Caco-2 (cell line): ENCODE data around the gene MAP3K19. TPM values are rescaled to one million over a fixed set of nuclear protein-coding genes. Genes with fewer than 3 reads are reported as not detected.

Source experiments
- BruUV-seq: library from RNA; stranded (reverse); fragments of 400-500 nt; replicated peaks from 2 replicates; lab custom pipeline; 2021; lab: Mats Ljungman, UMichigan
- CTCF ChIA-PET: fragments of 300-600 bp; sonication (Branson Sonifier 250); formaldehyde crosslinking; loops from one replicate; lab custom pipeline; 2022; ENCODE audit warnings: antibody characterized with exemption; lab: Charles Lee
- POLR2A ChIA-PET: fragments of 300-600 bp; sonication (Branson Sonifier 250); formaldehyde crosslinking; loops from one replicate; lab custom pipeline; 2022; ENCODE audit warnings: antibody characterized with exemption; lab: Charles Lee
- DNase-seq, 2 experiments: peaks; one replicate each; pipeline versions ENCODE4 v3.0.0 to v3.0.0-alpha.2; 2020 to 2022
- H3K27me3 ChIP-seq: replicated peaks from 2 replicates; pipeline ENCODE4 v1.6.0; 2011; ENCODE audit warnings: low read length; ENCODE audit not compliant: control insufficient read depth, insufficient read depth
- H3K36me3 ChIP-seq: 2 replicates; pipeline ENCODE4 v1.5.1; 2011; ENCODE audit warnings: low read length; ENCODE audit not compliant: control insufficient read depth, insufficient read depth
- H3K4me1 ChIP-seq: fragments of 250-450 bp; sonication (Bioruptor Pico); 2 replicates; pipeline ENCODE4 v1.5.1; 2020; ENCODE audit warnings: mild to moderate bottlenecking
- H3K4me3 ChIP-seq: 2 replicates; pipeline ENCODE4 v1.5.1; 2011; ENCODE audit warnings: low read depth, mild to moderate bottlenecking, control low read depth, low read length
- H3K9me3 ChIP-seq: fragments of 250-450 bp; sonication (Bioruptor Pico); 2 replicates; pipeline ENCODE4 v1.5.1; 2020; ENCODE audit warnings: mild to moderate bottlenecking, moderate library complexity
- H3K27ac Mint-ChIP-seq: one replicate; pipeline ENCODE4 v1.8.0; 2022; ENCODE audit warnings: mixed read lengths; ENCODE audit not compliant: unreplicated experiment
- H3K27me3 Mint-ChIP-seq: one replicate; pipeline ENCODE4 v1.8.0; 2022; ENCODE audit warnings: mixed read lengths; ENCODE audit not compliant: insufficient read depth, unreplicated experiment
- H3K36me3 Mint-ChIP-seq: one replicate; pipeline ENCODE4 v1.8.0; 2022; ENCODE audit warnings: mild to moderate bottlenecking, mixed read lengths; ENCODE audit not compliant: insufficient read depth, unreplicated experiment
- H3K4me1 Mint-ChIP-seq: one replicate; pipeline ENCODE4 v1.8.0; 2022; ENCODE audit warnings: low read depth, mixed read lengths; ENCODE audit not compliant: unreplicated experiment
- H3K4me3 Mint-ChIP-seq: one replicate; pipeline ENCODE4 v1.8.0; 2022; ENCODE audit warnings: mild to moderate bottlenecking, moderate library complexity, mixed read lengths; ENCODE audit not compliant: unreplicated experiment
- H3K9me3 Mint-ChIP-seq: one replicate; pipeline ENCODE4 v1.8.0; 2022; ENCODE audit warnings: mixed read lengths; ENCODE audit not compliant: unreplicated experiment
- intact Hi-C: fragments of 100-400 bp; cut with micrococcal nuclease; formaldehyde crosslinking; loops from one replicate; pipeline ENCODE4 v1.10.0; 2022; ENCODE audit not compliant: unreplicated experiment
- total RNA-seq: library from RNA; stranded (reverse); gene quantifications from 2 replicates; pipeline ENCODE4 v1.2.3, GENCODE V29; 2022
- TF ChIP-seq, protein P1 (sequence below), 2 experiments: fragments of 200-600 bp in 1 of 2; IDR thresholded peaks; 1 replicate in 1 of 2; 2 replicates in 1 of 2; pipeline versions ENCODE4 v1.5.1 to v1.8.0; 2011 to 2022; ENCODE audit warnings: antibody characterized with exemption in 1 of 2, control low read depth in 1 of 2, inconsistent platforms in 1 of 2, low read depth in 1 of 2, low read length in 1 of 2, mild to moderate bottlenecking in 1 of 2, moderate library complexity in 1 of 2; ENCODE audit not compliant: insufficient read depth in 1 of 2, severe bottlenecking in 1 of 2, unreplicated experiment in 1 of 2

The MAP3K19 gene
- total RNA-seq, 1 experiment from 2014 or later: not detected

DNA sequence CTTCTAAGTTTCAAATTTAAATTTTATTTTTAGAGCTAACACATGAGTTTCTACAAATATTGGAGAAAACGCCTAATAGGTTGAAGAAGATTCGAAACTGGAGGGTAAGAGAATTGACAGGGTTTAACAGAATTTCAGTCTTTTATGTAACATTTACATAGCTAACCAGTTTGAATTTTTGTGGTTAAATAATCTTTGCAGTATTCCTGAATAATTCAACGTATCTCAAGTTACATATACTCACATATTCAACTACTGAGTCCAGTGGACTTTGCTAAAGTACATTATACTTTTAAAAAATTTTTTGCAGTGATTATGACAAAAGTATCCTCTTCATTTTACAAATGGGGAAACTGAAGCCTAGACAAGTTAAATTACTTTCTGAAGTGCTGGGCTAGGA is 94.6 kb downstream of the MAP3K19 start:
- Histone ChIP-seq H3K9me3 (no peaks in the 10 kb centered on the region), H3K36me3 (peaks cover 1% of the 10 kb centered on the region), H3K4me1 (no peaks in the 10 kb centered on the region), H3K27me3 (no peaks in the 10 kb centered on the region), H3K4me3 (no peak overlapping the region)
- H3K27me3 Mint-ChIP-seq: no peaks in the 10 kb centered on the region
- no peaks in the 10 kb centered on the region for H3K4me1 Mint-ChIP-seq
- TF ChIP-seq, protein P1, sequence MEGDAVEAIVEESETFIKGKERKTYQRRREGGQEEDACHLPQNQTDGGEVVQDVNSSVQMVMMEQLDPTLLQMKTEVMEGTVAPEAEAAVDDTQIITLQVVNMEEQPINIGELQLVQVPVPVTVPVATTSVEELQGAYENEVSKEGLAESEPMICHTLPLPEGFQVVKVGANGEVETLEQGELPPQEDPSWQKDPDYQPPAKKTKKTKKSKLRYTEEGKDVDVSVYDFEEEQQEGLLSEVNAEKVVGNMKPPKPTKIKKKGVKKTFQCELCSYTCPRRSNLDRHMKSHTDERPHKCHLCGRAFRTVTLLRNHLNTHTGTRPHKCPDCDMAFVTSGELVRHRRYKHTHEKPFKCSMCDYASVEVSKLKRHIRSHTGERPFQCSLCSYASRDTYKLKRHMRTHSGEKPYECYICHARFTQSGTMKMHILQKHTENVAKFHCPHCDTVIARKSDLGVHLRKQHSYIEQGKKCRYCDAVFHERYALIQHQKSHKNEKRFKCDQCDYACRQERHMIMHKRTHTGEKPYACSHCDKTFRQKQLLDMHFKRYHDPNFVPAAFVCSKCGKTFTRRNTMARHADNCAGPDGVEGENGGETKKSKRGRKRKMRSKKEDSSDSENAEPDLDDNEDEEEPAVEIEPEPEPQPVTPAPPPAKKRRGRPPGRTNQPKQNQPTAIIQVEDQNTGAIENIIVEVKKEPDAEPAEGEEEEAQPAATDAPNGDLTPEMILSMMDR (IDR thresholded peaks at IDR 0.05; ENCODE audit: insufficient read depth in 1 of 2, low read depth in 1 of 2, low read length in 1 of 2, severe bottlenecking in 1 of 2, unreplicated experiment in 1 of 2): no peak
- CTCF ChIA-PET: no interaction called here
- no peak overlapping the region for H3K4me3 Mint-ChIP-seq
- no peak for DNase-seq
- no peak overlapping the region for H3K27ac Mint-ChIP-seq
- no TSS peak for BruUV-seq
- POLR2A ChIA-PET: no interaction called here
- H3K36me3 Mint-ChIP-seq: peaks cover 88% of the 10 kb centered on the region
- intact Hi-C loops: no loop called here
- no peaks in the 10 kb centered on the region for H3K9me3 Mint-ChIP-seq

DNA sequence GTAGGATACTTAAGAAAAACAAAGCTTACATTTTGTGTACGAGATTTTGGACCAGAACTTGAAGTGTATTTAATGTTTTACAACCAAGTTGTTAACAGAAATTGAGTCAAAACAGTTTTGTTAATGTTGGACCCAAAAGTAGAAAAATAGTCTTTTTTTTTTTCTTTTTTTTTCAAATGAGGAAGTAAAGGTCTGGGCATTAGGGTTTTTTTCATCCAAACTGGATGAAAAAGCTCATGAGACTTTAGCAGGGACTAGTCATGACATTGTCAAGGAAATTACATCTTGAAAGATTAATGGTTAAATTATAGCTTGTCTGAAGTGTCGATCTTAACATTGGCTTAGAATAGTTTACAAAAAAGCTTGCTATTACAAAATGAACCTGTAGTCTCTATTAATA is 96.4 kb downstream of the MAP3K19 start:
- peaks cover 85% of the 10 kb centered on the region for H3K36me3 Mint-ChIP-seq
- no peak for DNase-seq
- no peak overlapping the region for H3K4me3 ChIP-seq
- H3K36me3 ChIP-seq: peaks cover 3% of the 10 kb centered on the region
- H3K27me3 ChIP-seq: no peaks in the 10 kb centered on the region
- H3K27me3 Mint-ChIP-seq: no peaks in the 10 kb centered on the region
- no peaks in the 10 kb centered on the region for H3K9me3 Mint-ChIP-seq
- no peak overlapping the region for H3K27ac Mint-ChIP-seq
- TF ChIP-seq, protein P1 (IDR thresholded peaks at IDR 0.05; ENCODE audit: insufficient read depth in 1 of 2, low read depth in 1 of 2, low read length in 1 of 2, severe bottlenecking in 1 of 2, unreplicated experiment in 1 of 2): no peak
- no TSS peak for BruUV-seq
- no peaks in the 10 kb centered on the region for H3K9me3 ChIP-seq
- no peaks in the 10 kb centered on the region for H3K4me1 Mint-ChIP-seq
- ChIA-PET CTCF (no interaction called here), POLR2A (no interaction called here)
- no peak overlapping the region for H3K4me3 Mint-ChIP-seq
- no peaks in the 10 kb centered on the region for H3K4me1 ChIP-seq
- intact Hi-C loops: no loop called here

DNA sequence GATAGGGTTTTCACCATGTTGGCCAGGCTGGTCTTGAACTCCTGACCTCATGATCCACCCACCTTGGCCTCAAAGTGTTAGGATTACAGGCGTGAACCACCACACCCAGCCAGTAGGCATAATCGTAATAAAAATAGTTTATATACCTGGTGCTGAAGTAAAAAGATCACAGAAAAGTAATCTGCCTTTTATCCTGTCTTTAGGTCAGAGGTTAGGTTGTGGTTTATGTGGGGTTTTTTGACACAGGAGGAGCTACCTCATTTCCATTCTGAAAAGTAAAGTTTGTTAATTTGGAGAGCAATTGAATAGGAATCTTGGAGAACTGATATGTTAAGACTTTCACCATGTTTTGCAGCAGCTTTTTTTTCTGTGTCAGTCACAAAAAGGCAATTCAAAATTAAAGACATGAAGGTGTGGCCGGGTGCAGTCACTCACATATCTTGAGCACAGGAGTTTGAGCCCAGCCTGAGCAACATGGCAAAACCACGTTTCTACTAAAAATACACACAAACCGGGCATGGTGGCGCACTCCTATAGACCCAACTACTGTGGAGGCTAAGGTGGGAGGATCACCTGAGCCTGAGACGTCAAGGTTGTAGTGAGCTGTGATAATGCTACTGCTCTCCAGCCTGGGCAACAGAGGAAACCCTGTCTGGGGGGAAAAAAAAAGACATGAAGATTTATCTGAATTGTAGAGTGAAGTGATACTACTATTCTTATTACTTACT is 97.1 kb downstream of the MAP3K19 start:
- ChIA-PET CTCF (no interaction called here), POLR2A (no interaction called here)
- H3K4me1 ChIP-seq: no peaks in the 10 kb centered on the region
- Mint-ChIP-seq H3K36me3 (peaks cover 85% of the 10 kb centered on the region), H3K27me3 (no peaks in the 10 kb centered on the region), H3K4me1 (no peaks in the 10 kb centered on the region), H3K9me3 (no peaks in the 10 kb centered on the region), H3K27ac (no peak overlapping the region), H3K4me3 (no peak overlapping the region)
- no TSS peak for BruUV-seq
- no peaks in the 10 kb centered on the region for H3K9me3 ChIP-seq
- TF ChIP-seq, protein P1 (IDR thresholded peaks at IDR 0.05; ENCODE audit: insufficient read depth in 1 of 2, low read depth in 1 of 2, low read length in 1 of 2, severe bottlenecking in 1 of 2, unreplicated experiment in 1 of 2): no peak
- intact Hi-C loops: no loop called here
- no peaks in the 10 kb centered on the region for H3K27me3 ChIP-seq
- peaks cover 3% of the 10 kb centered on the region for H3K36me3 ChIP-seq
- DNase-seq: no peak
- H3K4me3 ChIP-seq: no peak overlapping the region
